Inflammatory macrophage treated with lipopolysaccharide for 4 hours (primary cell): Measurements from ENCODE around the gene PARD3B.
A peak's percentile ranks its signal among the peaks of the same experiment; 100 is the strongest.

Experiments used
- DNase-seq: peaks from one replicate; pipeline ENCODE4 v3.0.0-alpha.2; 2020

Gene PARD3B

DNA sequence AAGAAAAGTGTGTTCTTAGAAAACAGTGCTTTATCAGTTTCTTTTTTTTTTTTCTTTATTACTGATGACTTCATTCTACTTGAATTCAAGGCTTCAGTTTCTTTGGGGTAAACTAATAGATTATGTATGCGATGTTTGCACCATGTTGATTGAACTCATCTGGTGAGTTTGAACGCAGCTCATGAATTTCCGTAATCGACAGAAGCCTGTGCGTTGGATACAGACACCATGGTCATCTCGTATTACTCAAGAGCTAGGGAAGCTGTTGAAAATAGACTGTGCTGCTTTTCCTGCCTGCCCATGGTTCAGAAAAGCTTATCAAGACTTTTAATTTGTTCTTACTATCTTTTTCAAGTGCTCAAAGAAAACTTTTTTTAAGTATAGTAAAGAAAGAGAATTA lies 951.5 kb downstream of the PARD3B start:
- no peak for DNase-seq

DNA sequence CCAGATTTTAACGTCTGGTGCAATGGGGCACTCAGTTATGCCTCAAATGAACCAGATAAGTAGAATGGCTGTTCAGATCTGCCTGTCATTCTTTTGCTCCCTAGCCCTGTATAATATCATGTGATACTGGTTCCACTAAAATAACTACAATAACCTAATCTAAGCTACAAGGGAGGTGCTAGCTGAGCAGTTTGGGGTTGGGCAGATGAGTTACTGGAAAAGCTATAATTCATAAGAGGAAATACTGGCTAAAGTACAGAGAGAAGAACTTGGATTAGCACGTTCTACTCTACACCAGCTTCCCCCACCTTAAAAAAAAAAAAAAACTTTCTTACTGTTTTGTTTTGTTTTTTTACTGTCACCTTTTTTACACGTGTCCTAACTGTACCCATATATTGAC lies 953.7 kb downstream of the PARD3B start:
- no peak for DNase-seq

- DNase-seq = peak; percentile 15
Observed at GRCh38 chr2:205500065-205500464, 954.8 kb downstream of the PARD3B start.

GRCh38 chr2:205500951-205501350 lies 955.7 kb downstream of the PARD3B start:
- DNase-seq = no peak

DNA sequence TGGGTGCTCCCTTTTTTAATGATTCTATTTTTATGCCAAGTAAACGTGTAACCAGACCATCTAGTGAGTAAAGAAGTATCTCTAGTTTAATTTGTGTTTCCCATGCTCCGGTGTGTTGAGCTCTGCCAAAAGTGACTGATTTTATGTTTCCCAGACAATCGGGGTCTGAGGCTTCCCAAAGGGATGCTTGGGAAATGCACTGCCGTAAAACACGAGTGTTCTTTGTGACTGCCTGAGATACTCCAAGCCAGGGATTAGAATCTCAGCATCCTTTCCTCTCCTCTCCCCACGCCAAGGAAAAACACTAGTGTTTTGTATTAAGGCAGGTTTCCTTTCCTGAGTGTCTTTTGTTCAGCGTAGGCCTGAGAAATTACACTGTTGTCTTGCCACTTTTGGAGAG lies 956.6 kb downstream of the PARD3B start:
- DNase-seq = no peak

- DNase-seq = no peak
Observed at GRCh38 chr2:205505371-205505770, 960.1 kb downstream of the PARD3B start.

DNA sequence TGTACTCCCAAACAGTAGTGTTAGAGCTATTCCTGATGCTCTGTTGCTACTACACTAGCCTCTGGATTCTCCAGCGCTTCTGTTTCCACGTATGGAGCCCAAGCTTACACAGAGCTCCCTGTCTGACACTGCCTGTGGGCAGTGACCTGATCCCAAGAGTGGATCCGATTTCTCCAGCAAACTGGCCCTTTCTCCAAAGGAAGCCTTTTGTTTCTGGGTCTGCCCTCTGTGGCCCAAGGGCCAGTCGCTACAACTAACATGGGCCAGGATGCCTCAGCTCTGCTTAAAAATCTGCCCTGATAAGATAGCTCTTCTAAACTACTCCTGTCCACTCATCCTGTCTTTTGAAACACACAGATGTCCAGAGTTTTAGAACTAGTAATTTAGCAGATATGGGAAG lies 964.4 kb downstream of the PARD3B start:
- DNase-seq = no peak

GRCh38 chr2:205510345-205510744 lies 965.1 kb downstream of the PARD3B start:
- DNase-seq = no peak

DNA sequence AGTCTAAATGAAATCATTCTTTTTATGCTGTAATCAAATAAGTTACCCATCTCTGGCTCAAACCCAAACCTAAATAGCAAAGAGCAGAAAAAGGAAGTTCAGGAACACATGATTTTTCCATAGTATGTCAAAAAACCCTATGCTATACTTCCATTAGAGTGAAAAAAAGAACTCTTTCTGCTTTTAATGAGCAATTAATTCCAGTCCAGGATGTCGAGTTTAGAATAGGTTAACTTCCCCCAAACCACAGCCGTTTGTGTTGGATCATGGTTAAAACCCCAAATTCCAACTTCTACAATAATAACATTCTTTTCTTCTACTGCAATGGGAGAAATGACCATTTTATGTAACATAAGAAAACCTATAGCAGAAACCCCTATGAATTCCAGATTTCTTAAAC lies 965.9 kb downstream of the PARD3B start:
- DNase-seq = no peak

- no peak for DNase-seq
Observed at GRCh38 chr2:205511641-205512040, 966.4 kb downstream of the PARD3B start.

DNA sequence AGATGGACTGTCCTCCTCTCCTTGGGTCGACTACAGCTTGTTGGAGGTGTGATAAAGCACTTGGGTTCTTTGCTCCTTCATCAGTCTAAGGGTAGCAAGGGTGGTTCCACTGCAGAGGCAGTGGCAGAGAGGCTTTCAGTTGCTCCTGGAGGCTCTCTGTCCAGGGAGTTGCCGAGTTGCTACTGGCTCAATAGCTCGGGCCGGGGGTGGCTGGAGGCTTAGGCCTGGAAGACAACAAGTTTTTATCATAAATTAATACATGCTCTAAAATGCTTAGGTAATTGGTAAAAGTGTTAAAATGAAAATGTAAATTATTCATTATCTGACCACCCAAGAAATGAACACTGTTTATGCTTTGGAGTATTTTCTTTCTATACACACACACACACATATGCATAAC lies 975.0 kb downstream of the PARD3B start:
- DNase-seq = no peak

DNA sequence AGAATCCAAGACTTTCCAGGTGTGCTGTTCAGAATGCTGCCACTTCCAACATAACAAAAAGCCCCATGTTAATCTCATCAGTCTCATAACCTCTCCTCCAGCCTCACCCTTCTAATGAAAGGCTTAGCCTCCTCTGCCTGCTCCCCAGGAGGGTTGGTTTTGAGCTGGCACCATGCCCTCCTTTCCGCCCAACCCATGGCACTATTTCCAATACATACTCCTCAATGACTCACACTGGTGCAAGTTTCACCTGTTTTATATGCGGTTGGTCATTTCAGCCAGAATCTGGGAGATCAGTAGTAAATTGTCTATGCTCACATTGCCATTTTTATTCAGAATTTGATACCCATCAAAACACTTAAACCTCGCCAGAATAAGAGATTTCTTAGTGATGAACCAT lies 979.4 kb downstream of the PARD3B start:
- no peak for DNase-seq

DNA sequence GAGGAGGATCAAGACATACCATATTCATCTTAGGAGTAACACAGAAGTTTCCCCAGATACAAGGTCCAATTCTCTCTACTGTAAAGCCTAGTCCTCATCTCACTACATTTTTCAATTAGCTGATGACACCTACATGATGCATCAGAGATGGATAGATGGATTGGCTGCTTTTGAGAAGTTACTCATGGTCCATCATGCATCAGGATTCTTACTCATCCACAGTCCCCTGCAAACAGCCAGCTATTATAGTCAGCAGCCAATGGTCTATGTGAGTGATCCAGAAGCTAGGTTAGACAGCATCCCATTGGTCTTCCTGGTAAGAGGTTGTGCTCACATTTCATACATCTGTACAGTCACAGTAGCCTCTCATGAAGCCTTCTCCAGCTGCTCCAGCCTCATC lies 982.5 kb downstream of the PARD3B start:
- no peak for DNase-seq

DNA sequence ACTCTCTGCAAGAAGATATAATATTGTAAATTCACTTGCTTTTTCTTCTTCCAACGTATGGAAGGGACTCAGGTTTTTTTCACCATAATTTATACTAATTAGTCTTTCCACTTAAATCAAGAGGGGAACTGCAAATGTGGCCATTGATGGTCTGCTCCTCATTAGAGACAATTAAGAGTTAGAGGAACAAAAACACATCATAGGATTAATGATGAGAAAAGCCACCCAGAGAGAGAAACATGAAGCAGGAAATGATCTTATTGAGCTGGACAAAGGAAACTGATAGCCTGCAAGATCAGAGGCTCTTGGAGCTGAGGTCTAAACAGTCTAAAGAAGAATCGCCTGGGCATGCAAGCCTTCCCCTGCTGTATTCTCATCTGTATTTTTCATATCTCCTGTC lies 985.8 kb downstream of the PARD3B start:
- no peak for DNase-seq

GRCh38 chr2:205531489-205532148 lies 986.3 kb downstream of the PARD3B start:
- no peak for DNase-seq

DNA sequence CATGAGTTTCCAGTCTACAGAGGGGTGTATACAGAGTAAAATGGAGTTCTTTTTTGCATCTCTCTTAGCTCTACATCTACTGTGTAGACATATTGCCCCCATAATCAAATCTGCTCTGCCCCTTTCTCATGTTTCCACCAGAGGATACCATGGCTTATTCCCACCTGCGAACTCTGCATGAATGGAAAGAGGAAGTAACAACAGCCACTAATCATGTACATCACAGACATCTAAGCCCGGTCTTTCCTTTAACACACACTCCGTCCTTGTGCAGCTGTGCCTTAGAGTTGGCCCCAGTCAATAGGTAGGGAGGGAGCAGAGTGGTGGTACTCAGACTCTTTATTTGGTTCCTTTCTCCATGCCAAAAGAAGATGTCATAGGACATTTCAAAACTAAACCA lies 989.7 kb downstream of the PARD3B start:
- DNase-seq = no peak

- no peak for DNase-seq
Observed at GRCh38 chr2:205539603-205540002, 994.3 kb downstream of the PARD3B start.

DNA sequence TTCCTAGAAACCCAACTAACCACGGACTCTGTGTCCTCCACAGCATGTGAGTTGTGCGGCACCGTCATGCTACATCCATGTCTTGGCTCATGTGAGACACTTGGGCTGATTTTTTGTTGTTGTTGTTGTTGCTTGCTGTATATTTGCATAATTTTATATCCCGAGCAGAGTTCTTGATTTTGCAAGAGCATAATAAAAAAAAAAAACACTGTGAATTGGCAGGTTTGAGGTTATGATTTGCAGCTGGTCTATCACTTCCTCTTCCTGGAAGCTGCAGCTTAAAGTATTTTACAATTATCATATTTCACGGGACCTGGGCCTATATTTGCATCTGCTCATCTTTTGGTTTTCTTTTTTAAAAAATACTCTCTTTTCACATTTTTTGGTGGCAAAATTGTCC lies 994.8 kb downstream of the PARD3B start:
- peak; percentile 30 for DNase-seq

- DNase-seq = peak; percentile 75
Observed at GRCh38 chr2:205543262-205543843, 998.1 kb downstream of the PARD3B start.

- peak; percentile 75 for DNase-seq
Observed at GRCh38 chr2:205543937-205544702, 998.8 kb downstream of the PARD3B start.

DNA sequence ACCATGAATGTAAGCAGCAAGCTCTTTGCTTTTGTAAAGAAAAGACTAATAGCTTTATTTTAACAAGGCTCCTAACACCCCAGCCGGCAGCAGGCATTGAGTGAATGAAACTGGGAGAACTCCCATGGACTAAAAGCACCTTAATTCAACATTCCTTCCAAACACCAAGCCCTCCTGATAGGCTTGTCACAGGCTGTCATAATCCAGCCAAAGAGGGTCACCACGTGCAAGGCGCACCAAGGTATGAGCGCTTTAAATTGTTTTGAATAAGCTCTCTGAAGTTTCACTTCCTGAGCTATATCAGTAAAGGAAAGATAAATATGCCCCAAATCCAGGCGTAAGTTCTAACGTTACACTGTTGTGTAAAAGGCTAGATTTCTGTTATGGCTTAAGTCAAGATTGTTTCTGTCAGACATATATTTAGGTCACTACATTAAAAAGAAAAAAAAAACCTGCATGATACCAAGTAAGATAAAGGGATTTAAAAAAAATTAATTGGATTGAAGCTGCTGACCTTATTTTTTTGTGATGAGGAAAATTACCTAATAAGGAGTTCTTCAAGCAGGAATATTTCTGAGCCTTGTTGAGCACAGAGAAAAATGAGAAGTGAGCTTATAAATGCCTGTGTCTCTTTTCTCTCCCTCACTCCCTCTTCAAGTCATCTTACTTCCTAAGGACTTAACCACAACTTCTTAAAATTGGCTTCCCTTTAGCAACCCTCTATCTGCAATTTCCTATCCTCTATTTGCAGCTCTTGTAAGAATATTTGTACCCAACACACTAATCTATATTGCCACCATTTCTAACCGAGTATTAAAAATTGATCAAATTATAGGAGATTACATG lies 1000.9 kb downstream of the PARD3B start:
- DNase-seq = peak; percentile 67

- DNase-seq = no peak
Observed at GRCh38 chr2:205555566-205556230, 1010.4 kb downstream of the PARD3B start.

GRCh38 chr2:205556357-205556756 lies 1011.1 kb downstream of the PARD3B start:
- DNase-seq = no peak
